ENCODE results near the gene PCDHB3.
A peak's percentile ranks its signal among the peaks of the same experiment; 100 is the strongest.

The PCDHB3 gene

DNA sequence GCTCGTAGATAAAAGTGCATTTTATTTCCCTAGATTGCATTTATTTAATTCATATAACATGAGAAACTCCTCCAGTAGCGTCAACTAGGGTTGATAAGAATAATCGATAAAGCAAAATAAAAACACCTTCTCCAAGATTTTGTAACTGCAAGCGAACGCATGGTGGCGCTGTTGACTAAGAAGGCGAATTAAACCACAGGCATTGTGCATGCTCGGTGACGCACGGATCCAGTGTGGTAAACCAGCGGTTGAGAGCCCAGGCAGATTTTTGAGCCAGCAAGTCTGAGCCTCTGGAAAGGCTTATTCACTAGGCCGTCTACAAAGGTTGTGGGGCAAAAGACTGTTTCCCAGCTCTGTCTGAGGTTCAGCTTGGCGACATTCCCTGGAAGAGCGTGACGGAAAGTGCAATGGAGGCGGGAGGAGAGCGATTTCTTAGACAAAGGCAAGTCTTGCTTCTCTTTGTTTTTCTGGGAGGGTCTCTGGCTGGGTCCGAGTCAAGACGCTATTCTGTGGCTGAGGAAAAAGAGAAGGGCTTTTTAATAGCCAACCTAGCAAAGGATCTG lies at the start of gene PCDHB3:
PCDHB3 (plus strand) TSS at position 231 of the 563 bp plus-strand sequence; CDS start at position 408, 177 bp downstream.
- Histone ChIP-seq H3K4me3 (ENCODE audit: low read depth, low read length) (no peak within 1 kb of the TSS), H3K4me1 (no peaks in the 10 kb centered on the region), H2AFZ (peak within 1 kb of the TSS; percentile 72), H3K79me2 (no peaks in the 10 kb centered on the region), H3K9me3 (ENCODE audit: control insufficient read depth, low read length) (no peaks in the 10 kb centered on the region), H3K27ac (peak within 1 kb of the TSS; percentile 62), H3K36me3 (ENCODE audit: control insufficient read depth, insufficient read depth, low read length) (no peaks in the 10 kb centered on the region), H3K27me3 (ENCODE audit: control insufficient read depth, insufficient read depth, low read length) (peaks cover 6% of the 10 kb centered on the region), H3K9ac (no peak within 1 kb of the TSS), H3K4me2 (ENCODE audit: low read length) (no peak within 1 kb of the TSS)
- TF ChIP-seq, protein P1, sequence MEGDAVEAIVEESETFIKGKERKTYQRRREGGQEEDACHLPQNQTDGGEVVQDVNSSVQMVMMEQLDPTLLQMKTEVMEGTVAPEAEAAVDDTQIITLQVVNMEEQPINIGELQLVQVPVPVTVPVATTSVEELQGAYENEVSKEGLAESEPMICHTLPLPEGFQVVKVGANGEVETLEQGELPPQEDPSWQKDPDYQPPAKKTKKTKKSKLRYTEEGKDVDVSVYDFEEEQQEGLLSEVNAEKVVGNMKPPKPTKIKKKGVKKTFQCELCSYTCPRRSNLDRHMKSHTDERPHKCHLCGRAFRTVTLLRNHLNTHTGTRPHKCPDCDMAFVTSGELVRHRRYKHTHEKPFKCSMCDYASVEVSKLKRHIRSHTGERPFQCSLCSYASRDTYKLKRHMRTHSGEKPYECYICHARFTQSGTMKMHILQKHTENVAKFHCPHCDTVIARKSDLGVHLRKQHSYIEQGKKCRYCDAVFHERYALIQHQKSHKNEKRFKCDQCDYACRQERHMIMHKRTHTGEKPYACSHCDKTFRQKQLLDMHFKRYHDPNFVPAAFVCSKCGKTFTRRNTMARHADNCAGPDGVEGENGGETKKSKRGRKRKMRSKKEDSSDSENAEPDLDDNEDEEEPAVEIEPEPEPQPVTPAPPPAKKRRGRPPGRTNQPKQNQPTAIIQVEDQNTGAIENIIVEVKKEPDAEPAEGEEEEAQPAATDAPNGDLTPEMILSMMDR (IDR thresholded peaks at IDR 0.05): peak; percentile 62

- Histone ChIP-seq H3K4me2 (ENCODE audit: low read length) (peak within 1 kb of the TSS; percentile 86), H3K9me3 (ENCODE audit: control insufficient read depth, low read length) (no peaks in the 10 kb centered on the region), H3K4me3 (ENCODE audit: low read depth, low read length) (peak within 1 kb of the TSS; percentile 72), H3K79me2 (no peaks in the 10 kb centered on the region), H3K27ac (no peak within 1 kb of the TSS), H3K27me3 (ENCODE audit: control insufficient read depth, insufficient read depth, low read length) (no peaks in the 10 kb centered on the region), H3K36me3 (ENCODE audit: control insufficient read depth, insufficient read depth, low read length) (no peaks in the 10 kb centered on the region), H3K4me1 (no peaks in the 10 kb centered on the region), H3K9ac (no peak within 1 kb of the TSS), H2AFZ (peak within 1 kb of the TSS; percentile 60)
- TF ChIP-seq, protein P1 (IDR thresholded peaks at IDR 0.05): no peak
Measured at GRCh38 chr5:141050622-141051520, 49.4 kb upstream of the PCDHB3 start, which contains the start of gene PCDHB1. Gene PCDHB1, plus strand, starts transcription at chr5:141051374. Its CDS starts 97 bp downstream, at chr5:141051471.

GRCh38 chr5:141051521-141051866 lies 48.8 kb upstream of the PCDHB3 start:
- peak overlapping the region; percentile 86 for H3K4me2 ChIP-seq (ENCODE audit: low read length)
- no peaks in the 10 kb centered on the region for H3K79me2 ChIP-seq
- H3K9me3 ChIP-seq (ENCODE audit: control insufficient read depth, low read length): no peaks in the 10 kb centered on the region
- H3K4me1 ChIP-seq: no peaks in the 10 kb centered on the region
- peak overlapping the region; percentile 72 for H3K4me3 ChIP-seq (ENCODE audit: low read depth, low read length)
- H3K36me3 ChIP-seq (ENCODE audit: control insufficient read depth, insufficient read depth, low read length): no peaks in the 10 kb centered on the region
- TF ChIP-seq, protein P1 (IDR thresholded peaks at IDR 0.05): no peak
- H3K9ac ChIP-seq: no peak overlapping the region
- no peak overlapping the region for H3K27ac ChIP-seq
- peak overlapping the region; percentile 60 for H2AFZ ChIP-seq
- H3K27me3 ChIP-seq (ENCODE audit: control insufficient read depth, insufficient read depth, low read length): no peaks in the 10 kb centered on the region

DNA sequence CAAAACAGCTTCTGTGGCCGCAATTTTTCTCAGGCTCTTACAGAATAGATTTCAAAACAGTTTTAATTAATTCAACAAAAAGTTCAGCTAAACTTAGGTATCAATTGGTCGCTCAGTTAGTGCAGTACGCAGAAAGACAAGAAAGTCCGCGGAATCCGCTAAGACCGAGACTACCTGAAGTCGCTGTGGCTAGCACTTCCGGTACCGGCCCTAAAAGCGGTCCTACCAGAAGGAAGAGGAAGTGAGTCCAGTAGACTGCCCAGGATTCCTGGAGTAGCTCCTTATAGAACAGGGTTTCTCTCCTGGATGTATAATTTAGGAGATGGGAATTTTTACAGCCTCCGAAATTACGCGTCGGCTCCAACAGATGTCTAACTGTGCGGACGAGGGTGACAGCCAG lies 22.4 kb upstream of the PCDHB3 start:
- TF ChIP-seq, protein P1 (IDR thresholded peaks at IDR 0.05): no peak
- Histone ChIP-seq H2AFZ (no peak overlapping the region), H3K9ac (no peak overlapping the region), H3K27me3 (ENCODE audit: control insufficient read depth, insufficient read depth, low read length) (peaks cover 4% of the 10 kb centered on the region), H3K27ac (no peak overlapping the region), H3K36me3 (ENCODE audit: control insufficient read depth, insufficient read depth, low read length) (no peaks in the 10 kb centered on the region), H3K79me2 (no peaks in the 10 kb centered on the region), H3K9me3 (ENCODE audit: control insufficient read depth, low read length) (no peaks in the 10 kb centered on the region), H3K4me2 (ENCODE audit: low read length) (no peak overlapping the region), H3K4me1 (no peaks in the 10 kb centered on the region), H3K4me3 (ENCODE audit: low read depth, low read length) (no peak overlapping the region)
